Measurements from ENCODE around the gene COPS7A. TPM values are rescaled to one million over a fixed set of nuclear protein-coding genes. Genes with fewer than 3 reads are reported as not detected.

Gene COPS7A
- polyA plus RNA-seq, 1 donor from 2014 or later = 36.8 TPM

- Mint-ChIP-seq H3K27me3 (peaks cover 48% of the 10 kb centered on the region), H3K27ac (peak overlapping the region in 1 of 3 donors; percentile 83), H3K4me1 (peaks cover 4 to 11% (median 11%) of the 10 kb centered on the region in 3 donors), H3K4me3 (peak overlapping the region in 2 of 4 donors; percentile 18 to 58), H3K36me3 (peaks cover 2% of the 10 kb centered on the region), H3K9me3 (no peaks in the 10 kb centered on the region)
Observed at GRCh38 chr12:6774499-6775062, 50.7 kb downstream of the COPS7A start.

GRCh38 chr12:6775185-6776174 is 51.6 kb downstream of the COPS7A start:
- Mint-ChIP-seq H3K9me3 (no peaks in the 10 kb centered on the region), H3K4me3 (peak overlapping the region in 3 of 4 donors; percentile 24 to 79 (median 48)), H3K36me3 (peaks cover 2% of the 10 kb centered on the region), H3K27ac (peak overlapping the region in 1 of 3 donors; percentile 83), H3K27me3 (peaks cover 47% of the 10 kb centered on the region), H3K4me1 (peaks cover 4 to 11% (median 11%) of the 10 kb centered on the region in 3 donors)

- peaks cover 4 to 11% (median 8%) of the 10 kb centered on the region in 3 donors for H3K4me1 Mint-ChIP-seq
- H3K27ac Mint-ChIP-seq = peak overlapping the region in 1 of 3 donors; percentile 71
- no peaks in the 10 kb centered on the region for H3K9me3 Mint-ChIP-seq
Observed at GRCh38 chr12:6777386-6777785, 53.5 kb downstream of the COPS7A start.

GRCh38 chr12:6778217-6778573 is 54.3 kb downstream of the COPS7A start:
- no peaks in the 10 kb centered on the region for H3K9me3 Mint-ChIP-seq

More at GRCh38 chr12:6777386-6777785, 53.5 kb downstream of the COPS7A start:
- H3K27me3 Mint-ChIP-seq = peaks cover 39% of the 10 kb centered on the region
- H3K36me3 Mint-ChIP-seq = peaks cover 2% of the 10 kb centered on the region
- no peak overlapping the region for H3K4me3 Mint-ChIP-seq

GRCh38 chr12:6778574-6779550 is 55.0 kb downstream of the COPS7A start:
- H3K27me3 Mint-ChIP-seq = peaks cover 31% of the 10 kb centered on the region
- peaks cover 4 to 11% (median 8%) of the 10 kb centered on the region in 3 donors for H3K4me1 Mint-ChIP-seq
- H3K4me3 Mint-ChIP-seq = peak overlapping the region; percentile 63 to 95 (median 89)
- no peaks in the 10 kb centered on the region for H3K9me3 Mint-ChIP-seq
- H3K27ac Mint-ChIP-seq = peak overlapping the region; percentile 19 to 90 (median 29)
- H3K36me3 Mint-ChIP-seq = peaks cover 2% of the 10 kb centered on the region

More at GRCh38 chr12:6778217-6778573, 54.3 kb downstream of the COPS7A start:
- H3K27ac Mint-ChIP-seq = peak overlapping the region; percentile 19 to 90 (median 21)
- H3K4me3 Mint-ChIP-seq = peak overlapping the region in 3 of 4 donors; percentile 86 to 95 (median 92)
- peaks cover 4 to 11% (median 8%) of the 10 kb centered on the region in 3 donors for H3K4me1 Mint-ChIP-seq
- peaks cover 34% of the 10 kb centered on the region for H3K27me3 Mint-ChIP-seq
- H3K36me3 Mint-ChIP-seq = peaks cover 2% of the 10 kb centered on the region

GRCh38 chr12:6779708-6780432 is 56.0 kb downstream of the COPS7A start:
- Mint-ChIP-seq H3K27ac (peak overlapping the region; percentile 19 to 34 (median 29)), H3K4me3 (no peak overlapping the region), H3K36me3 (peaks cover 2% of the 10 kb centered on the region), H3K27me3 (peaks cover 26% of the 10 kb centered on the region), H3K4me1 (peaks cover under 1 to 11% (median 6%) of the 10 kb centered on the region in 3 donors), H3K9me3 (no peaks in the 10 kb centered on the region)

GRCh38 chr12:6780573-6780972 is 56.7 kb downstream of the COPS7A start:
- Mint-ChIP-seq H3K27ac (no peak overlapping the region), H3K4me3 (no peak overlapping the region), H3K36me3 (peaks cover 2% of the 10 kb centered on the region), H3K4me1 (peaks cover 0 to 11% (median 4%) of the 10 kb centered on the region in 3 donors), H3K9me3 (no peaks in the 10 kb centered on the region), H3K27me3 (peaks cover 20% of the 10 kb centered on the region)

Other genes starting within 250 kb of the COPS7A start
- 165 TPM for gene MRPL51, start 230.8 kb upstream of the COPS7A start, polyA plus RNA-seq
- gene NCAPD2, start 229.9 kb upstream of the COPS7A start, polyA plus RNA-seq = 21.1 TPM
- gene GAPDH, start 189.5 kb upstream of the COPS7A start, polyA plus RNA-seq = 1,479 TPM
- gene IFFO1, start 168.0 kb upstream of the COPS7A start, polyA plus RNA-seq = 12.3 TPM
- 24.9 TPM for gene NOP2, start 155.8 kb upstream of the COPS7A start, polyA plus RNA-seq
- gene CHD4, start 116.7 kb upstream of the COPS7A start, polyA plus RNA-seq = 55.2 TPM
- gene LPAR5, start 88.1 kb upstream of the COPS7A start, polyA plus RNA-seq = 63.6 TPM
- gene ACRBP, start 76.6 kb upstream of the COPS7A start, polyA plus RNA-seq = 5.8 TPM
- 76.6 TPM for gene ING4, start 60.9 kb upstream of the COPS7A start, polyA plus RNA-seq
- gene ZNF384, start 34.7 kb upstream of the COPS7A start, polyA plus RNA-seq = 32.5 TPM
- not detected for gene PIANP, start 23.2 kb upstream of the COPS7A start, polyA plus RNA-seq
- 152 TPM for gene MLF2, start 29.1 kb downstream of the COPS7A start, polyA plus RNA-seq
- 2.5 TPM for gene PTMS, start 42.3 kb downstream of the COPS7A start, polyA plus RNA-seq
- 0.88 TPM for gene LAG3, start 48.5 kb downstream of the COPS7A start, polyA plus RNA-seq
- gene CD4, start 65.5 kb downstream of the COPS7A start, polyA plus RNA-seq = 6.6 TPM
- not detected for gene GPR162, start 97.8 kb downstream of the COPS7A start, polyA plus RNA-seq
- gene P3H3, start 104.4 kb downstream of the COPS7A start, polyA plus RNA-seq = not detected
- not detected for gene GNB3, start 116.9 kb downstream of the COPS7A start, polyA plus RNA-seq
- gene CDCA3, start 127.2 kb downstream of the COPS7A start, polyA plus RNA-seq = 0.60 TPM
- gene USP5, start 128.1 kb downstream of the COPS7A start, polyA plus RNA-seq = 33.2 TPM
- 490 TPM for gene TPI1, start 143.5 kb downstream of the COPS7A start, polyA plus RNA-seq
- 10.6 TPM for gene SPSB2, start 149.3 kb downstream of the COPS7A start, polyA plus RNA-seq
- gene LRRC23, start 180.8 kb downstream of the COPS7A start, polyA plus RNA-seq = 4.9 TPM
- gene ENO2, start 190.5 kb downstream of the COPS7A start, polyA plus RNA-seq = 21.7 TPM
- gene ATN1, start 203.9 kb downstream of the COPS7A start, polyA plus RNA-seq = 1.4 TPM
- not detected for gene RNU7-1, start 219.8 kb downstream of the COPS7A start, polyA plus RNA-seq
- gene C12orf57, start 220.0 kb downstream of the COPS7A start, polyA plus RNA-seq = 141 TPM
- 1,038 TPM for gene PTPN6, start 227.3 kb downstream of the COPS7A start, polyA plus RNA-seq
- gene PHB2, start 246.6 kb downstream of the COPS7A start, polyA plus RNA-seq = 123 TPM
- gene EMG1, start 246.9 kb downstream of the COPS7A start, polyA plus RNA-seq = 62.0 TPM

Data from IgD-negative memory B cell (primary cell).